Fibroblast of skin of left quadriceps (primary cell): ENCODE measurements around the gene CSNK2A1.

Source experiments
- DNase-seq, 2 experiments: peaks; one replicate each; pipeline ENCODE4 v3.0.0-alpha.2; 2013; ENCODE audit warnings: low read depth in 2 of 2

The CSNK2A1 gene

GRCh38 chr20:431012-431904, 112.3 kb downstream of the CSNK2A1 start:
- DNase-seq: peak; percentile 25 to 29

GRCh38 chr20:430091-430999, 113.2 kb downstream of the CSNK2A1 start:
- no peak for DNase-seq

- no peak for DNase-seq
Observed at GRCh38 chr20:428658-429200, 114.9 kb downstream of the CSNK2A1 start.

- DNase-seq: no peak
Observed at GRCh38 chr20:427849-428657, 115.5 kb downstream of the CSNK2A1 start.

- DNase-seq: no peak
Observed at GRCh38 chr20:427401-427800, 116.2 kb downstream of the CSNK2A1 start.

- DNase-seq: no peak
Observed at GRCh38 chr20:426566-426965, 117.0 kb downstream of the CSNK2A1 start.
